SK-N-SH (cell line): ENCODE measurements around the gene CDK14.

Experiments
- EZH2phosphoT487 ChIP-seq: fragments of 200-600 bp; sonication (generic); IDR thresholded peaks from 2 replicates; pipeline ENCODE4 v1.6.1; 2017; ENCODE audit warnings: low read depth, mixed run types, mild to moderate bottlenecking, antibody characterized with exemption, moderate library complexity, borderline replicate concordance
- POLR2AphosphoS5 ChIP-seq: IDR thresholded peaks from 2 replicates; pipeline ENCODE4 v1.6.1; 2012; ENCODE audit warnings: low read depth, low read length
- RCOR1 ChIP-seq: fragments of 150-350 bp; IDR thresholded peaks from 2 replicates; pipeline ENCODE4 v1.6.1; 2017; ENCODE audit warnings: antibody characterized with exemption, low read length
- REST ChIP-seq: IDR thresholded peaks from 2 replicates; pipeline ENCODE4 v1.6.1; 2012; ENCODE audit warnings: mild to moderate bottlenecking, low read depth, low read length, moderate library complexity
- SIN3A ChIP-seq: IDR thresholded peaks from 2 replicates; pipeline ENCODE4 v1.6.1; 2012; ENCODE audit warnings: low read depth, mild to moderate bottlenecking, low read length, moderate library complexity, borderline replicate concordance
- USF1 ChIP-seq: IDR thresholded peaks from 2 replicates; pipeline ENCODE4 v1.4.0; 2012; ENCODE audit warnings: low read depth, borderline replicate concordance
- TF ChIP-seq, protein P1 (sequence below): fragments of 200-600 bp; sonication (generic); IDR thresholded peaks from 2 replicates; pipeline ENCODE4 v1.6.1; 2017; ENCODE audit warnings: antibody characterized with exemption, mild to moderate bottlenecking, moderate library complexity
- TF ChIP-seq, protein P2 (sequence below): fragments of 150-350 bp; IDR thresholded peaks from 2 replicates; pipeline ENCODE4 v1.6.1; 2016; ENCODE audit warnings: mild to moderate bottlenecking, low read depth, low read length

DNA sequence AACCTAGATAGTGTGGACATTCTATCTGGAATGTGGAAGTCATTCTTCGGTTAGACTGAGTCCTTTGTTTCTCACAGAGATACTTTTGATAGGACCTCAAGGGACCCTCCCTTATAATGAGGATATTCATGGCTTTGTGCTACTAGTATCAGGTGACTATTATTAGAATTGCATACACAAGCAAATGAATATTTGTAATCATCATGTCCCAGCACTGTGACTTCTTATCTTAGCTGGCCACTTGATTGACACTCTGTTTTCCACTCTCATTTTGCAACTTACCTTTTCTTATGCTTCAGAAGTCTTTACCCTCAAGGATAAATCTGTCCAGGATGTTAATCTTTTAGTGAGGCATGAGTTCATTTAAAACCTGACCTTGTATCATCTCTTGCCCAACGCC, 399.9 kb downstream of the CDK14 start:
- TF ChIP-seq, protein P1, sequence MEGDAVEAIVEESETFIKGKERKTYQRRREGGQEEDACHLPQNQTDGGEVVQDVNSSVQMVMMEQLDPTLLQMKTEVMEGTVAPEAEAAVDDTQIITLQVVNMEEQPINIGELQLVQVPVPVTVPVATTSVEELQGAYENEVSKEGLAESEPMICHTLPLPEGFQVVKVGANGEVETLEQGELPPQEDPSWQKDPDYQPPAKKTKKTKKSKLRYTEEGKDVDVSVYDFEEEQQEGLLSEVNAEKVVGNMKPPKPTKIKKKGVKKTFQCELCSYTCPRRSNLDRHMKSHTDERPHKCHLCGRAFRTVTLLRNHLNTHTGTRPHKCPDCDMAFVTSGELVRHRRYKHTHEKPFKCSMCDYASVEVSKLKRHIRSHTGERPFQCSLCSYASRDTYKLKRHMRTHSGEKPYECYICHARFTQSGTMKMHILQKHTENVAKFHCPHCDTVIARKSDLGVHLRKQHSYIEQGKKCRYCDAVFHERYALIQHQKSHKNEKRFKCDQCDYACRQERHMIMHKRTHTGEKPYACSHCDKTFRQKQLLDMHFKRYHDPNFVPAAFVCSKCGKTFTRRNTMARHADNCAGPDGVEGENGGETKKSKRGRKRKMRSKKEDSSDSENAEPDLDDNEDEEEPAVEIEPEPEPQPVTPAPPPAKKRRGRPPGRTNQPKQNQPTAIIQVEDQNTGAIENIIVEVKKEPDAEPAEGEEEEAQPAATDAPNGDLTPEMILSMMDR: no peak
- TF ChIP-seq USF1 (no peak), SIN3A (no peak), POLR2AphosphoS5 (no peak), RCOR1 (no peak), REST (no peak), EZH2phosphoT487 (no peak)
- TF ChIP-seq, protein P2, sequence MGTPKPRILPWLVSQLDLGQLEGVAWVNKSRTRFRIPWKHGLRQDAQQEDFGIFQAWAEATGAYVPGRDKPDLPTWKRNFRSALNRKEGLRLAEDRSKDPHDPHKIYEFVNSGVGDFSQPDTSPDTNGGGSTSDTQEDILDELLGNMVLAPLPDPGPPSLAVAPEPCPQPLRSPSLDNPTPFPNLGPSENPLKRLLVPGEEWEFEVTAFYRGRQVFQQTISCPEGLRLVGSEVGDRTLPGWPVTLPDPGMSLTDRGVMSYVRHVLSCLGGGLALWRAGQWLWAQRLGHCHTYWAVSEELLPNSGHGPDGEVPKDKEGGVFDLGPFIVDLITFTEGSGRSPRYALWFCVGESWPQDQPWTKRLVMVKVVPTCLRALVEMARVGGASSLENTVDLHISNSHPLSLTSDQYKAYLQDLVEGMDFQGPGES: no peak
